Endothelial cell of umbilical vein (primary cell): ENCODE results near the gene SULF2. TPM values are rescaled to one million over a fixed set of nuclear protein-coding genes. Genes with fewer than 3 reads are reported as not detected.

Experiments
- BruUV-seq: library from RNA; stranded (reverse); fragments of 400-500 nt; replicated peaks from 2 replicates; lab custom pipeline; 2021; lab: Mats Ljungman, UMichigan
- CTCF ChIA-PET: fragments of 300-600, 350-600 bp; sonication (Branson Sonifier 250); formaldehyde crosslinking; loops from one replicate; lab custom pipeline; 2021; ENCODE audit warnings: antibody characterized with exemption, inconsistent platforms; lab: Charles Lee
- POLR2A ChIA-PET: fragments of 300-600, 350-600 bp; sonication (Branson Sonifier 250); formaldehyde crosslinking; loops from one replicate; lab custom pipeline; 2021; ENCODE audit warnings: antibody characterized with exemption, inconsistent platforms; lab: Charles Lee
- DNase-seq: peaks from one replicate; pipeline ENCODE4 v3.0.0-alpha.2; 2011; ENCODE audit warnings: low read depth, low spot score
- FAIRE-seq: peaks from 2 replicates; lab custom pipeline; 2011; peaks lifted over from hg19 to GRCh38; lab: Jason Lieb, UNC
- H2AFZ ChIP-seq: 2 replicates; pipeline ENCODE4 v1.6.0; 2012; ENCODE audit warnings: low read depth, low read length, control low read depth, inconsistent platforms
- H3K27ac ChIP-seq: 2 replicates; pipeline ENCODE4 v1.5.1; 2011; ENCODE audit warnings: low read depth, mild to moderate bottlenecking, control low read depth, low read length, moderate library complexity; ENCODE audit not compliant: insufficient read depth
- H3K27me3 ChIP-seq, 2 experiments: 2 replicates each; pipeline versions ENCODE4 v1.6.0 to v1.6.1; 2011; ENCODE audit warnings: low read length in 2 of 2, mixed read lengths in 1 of 2; ENCODE audit not compliant: control insufficient read depth in 2 of 2, insufficient read depth in 2 of 2
- H3K36me3 ChIP-seq, 2 experiments: 2 replicates in 1 of 2; 3 replicates in 1 of 2; pipeline ENCODE4 v1.5.1; 2011; ENCODE audit warnings: low read length in 2 of 2, mild to moderate bottlenecking in 1 of 2, moderate library complexity in 1 of 2; ENCODE audit not compliant: control insufficient read depth in 2 of 2, insufficient read depth in 2 of 2; ENCODE audit errors: extremely low read depth in 1 of 2
- H3K4me1 ChIP-seq: 3 replicates; pipeline ENCODE4 v1.5.1; 2011; ENCODE audit warnings: mild to moderate bottlenecking, low read length; ENCODE audit not compliant: control insufficient read depth, insufficient read depth; ENCODE audit errors: extremely low read depth
- H3K4me2 ChIP-seq: 2 replicates; pipeline ENCODE4 v1.6.1; 2011; ENCODE audit warnings: low read length, control low read depth, mixed read lengths; ENCODE audit not compliant: insufficient read depth
- H3K4me3 ChIP-seq, 3 experiments: fragments of 200-600 bp in 1 of 3; sonication (generic), shearing (Covaris generic) in 1 of 3; replicated peaks in 1 of 3; 2 replicates each; pipeline ENCODE4 v1.5.1; 2011 to 2016; ENCODE audit warnings: control low read depth in 3 of 3, low read length in 3 of 3, mild to moderate bottlenecking in 2 of 3, inconsistent platforms in 1 of 3, low read depth in 1 of 3, moderate library complexity in 1 of 3; ENCODE audit not compliant: insufficient read depth in 1 of 3
- H3K79me2 ChIP-seq: 2 replicates; pipeline ENCODE4 v1.6.0; 2012; ENCODE audit warnings: low read length, inconsistent platforms; ENCODE audit not compliant: control insufficient read depth, insufficient read depth
- H3K9ac ChIP-seq: replicated peaks from 2 replicates; pipeline ENCODE3; 2011; ENCODE audit warnings: low read length, control low read depth; ENCODE audit not compliant: insufficient read depth; ENCODE audit errors: extremely low read depth
- H3K9me1 ChIP-seq: replicated peaks from 3 replicates; pipeline ENCODE4 v1.6.0; 2011; ENCODE audit warnings: mild to moderate bottlenecking, low read length; ENCODE audit not compliant: control insufficient read depth, insufficient read depth; ENCODE audit errors: extremely low read depth
- H3K9me3 ChIP-seq: replicated peaks from 2 replicates; pipeline ENCODE4 v1.5.1; 2012; ENCODE audit warnings: low read length, inconsistent platforms; ENCODE audit not compliant: control insufficient read depth, insufficient read depth
- H4K20me1 ChIP-seq: replicated peaks from 2 replicates; pipeline ENCODE3; 2011; ENCODE audit warnings: mild to moderate bottlenecking, low read length; ENCODE audit not compliant: control insufficient read depth, insufficient read depth; ENCODE audit errors: extremely low read depth
- CTCF ChIP-seq, 2 donors: IDR thresholded peaks; 1 replicate in 1 of 2; 2 replicates in 1 of 2; pipeline ENCODE4 v1.5.1; 2011; ENCODE audit warnings: low read length in 2 of 2, mild to moderate bottlenecking in 2 of 2, moderate library complexity in 2 of 2, control low read depth in 1 of 2, inconsistent platforms in 1 of 2, low read depth in 1 of 2; ENCODE audit not compliant: insufficient read depth in 1 of 2; ENCODE audit errors: extremely low read depth in 1 of 2
- FOS ChIP-seq: IDR thresholded peaks from 2 replicates; pipeline ENCODE4 v1.6.1; 2011; ENCODE audit warnings: mild to moderate bottlenecking, low read length, moderate library complexity, borderline replicate concordance; ENCODE audit not compliant: insufficient read depth
- JUN ChIP-seq: IDR thresholded peaks from 2 replicates; pipeline ENCODE4 v1.6.1; 2011; ENCODE audit warnings: borderline replicate concordance, low read depth; ENCODE audit not compliant: insufficient read length, insufficient read depth
- MAX ChIP-seq: IDR thresholded peaks from 2 replicates; pipeline ENCODE4 v1.6.1; 2011; ENCODE audit not compliant: insufficient read depth, insufficient read length
- MYC ChIP-seq: IDR thresholded peaks from one replicate; pipeline ENCODE4 v1.6.1; 2011; ENCODE audit warnings: mild to moderate bottlenecking, low read depth, low read length
- POLR2A ChIP-seq: IDR thresholded peaks from 2 replicates; pipeline ENCODE4 v1.6.1; 2012; ENCODE audit warnings: low read depth, mild to moderate bottlenecking, control low read depth, low read length
- dilution Hi-C: fragments of 300-500 bp; cut with MboI; formaldehyde crosslinking; loops from one replicate; pipeline ENCODE4 v1.15.0; 2019; ENCODE audit warnings: low sequenced_read_pairs; ENCODE audit not compliant: extremely low pct_ligation_motif_present
- intact Hi-C: fragments of 100-400 bp; cut with micrococcal nuclease; formaldehyde crosslinking; loops from one replicate; pipeline ENCODE4 v1.10.0; 2022
- polyA plus RNA-seq, 4 experiments: library from polyadenylated mRNA; depleted of rRNA in 3 of 4; stranded (reverse) in 3 of 4; unstranded in 1 of 4; fragments of >200 nt; gene quantifications; 2 replicates each; pipeline versions ENCODE4 v1.2.1 to v1.2.3, GENCODE V29; 2011 to 2012; ENCODE audit warnings: missing spikeins in 1 of 4
- total RNA-seq: library from RNA; stranded (reverse); gene quantifications from 2 replicates; pipeline ENCODE4 v1.2.3, GENCODE V29; 2021

SULF2 gene
- total and polyA plus RNA-seq, 2 donors (not counting 3 experiments of a cell fraction or from before 2014, with no cell fraction given): 58.5 to 160 TPM

- dilution Hi-C loops (no loop called here), intact Hi-C loops (no loop called here)
- Histone ChIP-seq H3K4me3 (no peak overlapping the region), H4K20me1 (no peaks in the 10 kb centered on the region), H3K4me1 (no peaks in the 10 kb centered on the region), H3K9me3 (no peaks in the 10 kb centered on the region), H3K4me2 (no peak overlapping the region), H3K36me3 (no peaks in the 10 kb centered on the region), H3K9ac (no peak overlapping the region), H2AFZ (no peak overlapping the region), H3K27ac (no peak overlapping the region), H3K9me1 (no peaks in the 10 kb centered on the region), H3K79me2 (no peaks in the 10 kb centered on the region), H3K27me3 (no peaks in the 10 kb centered on the region)
- no peak for TF ChIP-seq MYC
- TF ChIP-seq CTCF (IDR thresholded peaks at IDR 0.05; ENCODE audit: extremely low read depth in 1 of 2, insufficient read depth in 1 of 2, low read depth in 1 of 2, low read length in 2 of 2): no peak
- no peak for TF ChIP-seq FOS
- no peak for TF ChIP-seq JUN
- TF ChIP-seq POLR2A: no peak
- TF ChIP-seq MAX: no peak
- FAIRE-seq (no peak), DNase-seq (no peak)
- ChIA-PET CTCF (interaction anchor here (1.6 to 5.6 kb wide), 2 partner anchors 26 to 931 kb away, joined by 4 to 30 read pairs; no protein-coding TSS in a partner anchor), POLR2A (no interaction called here)
- BruUV-seq: no TSS peak
Measured at GRCh38 chr20:47689731-47690130, 95.5 kb downstream of the SULF2 start.
